HEK293 (cell line): Measurements from ENCODE around the gene H2AZ2.

Experiments used
- ATF2 ChIP-seq: fragments of 450-650 bp; formaldehyde crosslinking; IDR thresholded peaks from 2 replicates; pipeline ENCODE4 v1.5.1; 2016; ENCODE audit warnings: missing biosample characterization, missing genetic modification characterization, low read depth
- BCL11A ChIP-seq: fragments of 450-650 bp; formaldehyde crosslinking; IDR thresholded peaks from 2 replicates; pipeline ENCODE4 v1.5.1; 2016; ENCODE audit warnings: low read depth, missing biosample characterization, missing genetic modification characterization
- GFI1B ChIP-seq: fragments of 450-650 bp; formaldehyde crosslinking; IDR thresholded peaks from 2 replicates; pipeline ENCODE4 v1.5.1; 2016; ENCODE audit warnings: missing biosample characterization, missing genetic modification characterization
- HOXD13 ChIP-seq: sonication (generic); formaldehyde crosslinking; IDR thresholded peaks from 2 replicates; pipeline ENCODE4 v1.8.0; 2022; ENCODE audit warnings: missing genetic modification reagents, borderline replicate concordance
- IKZF3 ChIP-seq: fragments of 450-650 bp; IDR thresholded peaks from 2 replicates; pipeline ENCODE4 v1.5.0; 2018; ENCODE audit warnings: missing biosample characterization, mild to moderate bottlenecking, missing genetic modification characterization, moderate library complexity
- KLF17 ChIP-seq: fragments of 450-650 bp; formaldehyde crosslinking; IDR thresholded peaks from 2 replicates; pipeline ENCODE4 v1.5.1; 2016; ENCODE audit warnings: missing biosample characterization, missing genetic modification characterization
- KLF9 ChIP-seq: fragments of 450-650 bp; formaldehyde crosslinking; IDR thresholded peaks from 2 replicates; pipeline ENCODE4 v1.5.1; 2016; ENCODE audit warnings: missing biosample characterization, missing genetic modification characterization, low read depth
- OSR2 ChIP-seq: fragments of 450-650 bp; formaldehyde crosslinking; IDR thresholded peaks from 2 replicates; pipeline ENCODE4 v1.5.1; 2016; ENCODE audit warnings: missing biosample characterization, missing genetic modification characterization
- PBX3 ChIP-seq: sonication (generic); formaldehyde crosslinking; IDR thresholded peaks from 2 replicates; pipeline ENCODE4 v1.8.1; 2022; ENCODE audit warnings: mild to moderate bottlenecking, moderate library complexity, missing genetic modification reagents
- ZBTB17 ChIP-seq: fragments of 450-650 bp; formaldehyde crosslinking; IDR thresholded peaks from 2 replicates; pipeline ENCODE4 v1.5.1; 2016; ENCODE audit warnings: missing biosample characterization, missing genetic modification characterization
- ZBTB48 ChIP-seq: fragments of 450-650 bp; formaldehyde crosslinking; IDR thresholded peaks from 2 replicates; pipeline ENCODE4 v1.5.1; 2016; ENCODE audit warnings: missing biosample characterization, missing genetic modification characterization
- ZFHX2 ChIP-seq: fragments of 450-650 bp; formaldehyde crosslinking; conservative IDR thresholded peaks from 2 replicates; pipeline ENCODE4 v1.5.1; 2016; ENCODE audit warnings: missing biosample characterization, missing genetic modification characterization
- ZNF121 ChIP-seq: fragments of 450-650 bp; formaldehyde crosslinking; IDR thresholded peaks from 2 replicates; pipeline ENCODE4 v1.5.1; 2016; ENCODE audit warnings: missing biosample characterization, missing genetic modification characterization
- ZNF132 ChIP-seq: fragments of 450-650 bp; formaldehyde crosslinking; IDR thresholded peaks from 2 replicates; pipeline ENCODE4 v1.5.1; 2017; ENCODE audit warnings: missing biosample characterization, missing genetic modification characterization, borderline replicate concordance
- ZNF148 ChIP-seq: fragments of 450-650 bp; formaldehyde crosslinking; IDR thresholded peaks from 2 replicates; pipeline ENCODE4 v1.5.0; 2017; ENCODE audit warnings: missing biosample characterization, missing genetic modification characterization, borderline replicate concordance
- ZNF211 ChIP-seq: fragments of 450-650 bp; formaldehyde crosslinking; IDR thresholded peaks from 2 replicates; pipeline ENCODE4 v1.5.1; 2016; ENCODE audit warnings: low read depth, missing biosample characterization, missing genetic modification characterization
- ZNF274 ChIP-seq, 2 experiments: fragments of 200-500 bp in 1 of 2; fragments of 450-650 bp in 1 of 2; sonication (Bioruptor generic) in 1 of 2; formaldehyde crosslinking in 1 of 2; IDR thresholded peaks; 2 replicates each; pipeline versions ENCODE4 v1.5.1 to v1.6.1; 2014 to 2016; ENCODE audit warnings: borderline replicate concordance in 1 of 2, inconsistent platforms in 1 of 2, low read length in 1 of 2, missing biosample characterization in 1 of 2, missing genetic modification characterization in 1 of 2
- ZNF341 ChIP-seq: fragments of 450-650 bp; formaldehyde crosslinking; IDR thresholded peaks from 2 replicates; pipeline ENCODE4; 2016; ENCODE audit warnings: low read depth, missing biosample characterization, missing genetic modification characterization
- ZNF354C ChIP-seq: fragments of 450-650 bp; formaldehyde crosslinking; IDR thresholded peaks from 2 replicates; pipeline ENCODE4 v1.5.1; 2016; ENCODE audit warnings: missing biosample characterization, missing genetic modification characterization, low read depth, borderline replicate concordance
- ZNF48 ChIP-seq: fragments of 450-650 bp; formaldehyde crosslinking; IDR thresholded peaks from 2 replicates; pipeline ENCODE4 v1.5.1; 2016; ENCODE audit warnings: missing biosample characterization, missing genetic modification characterization
- ZNF488 ChIP-seq: fragments of 450-650 bp; formaldehyde crosslinking; IDR thresholded peaks from 2 replicates; pipeline ENCODE4 v1.5.1; 2016; ENCODE audit warnings: missing biosample characterization, missing genetic modification characterization
- ZNF510 ChIP-seq: fragments of 450-650 bp; formaldehyde crosslinking; IDR thresholded peaks from 2 replicates; pipeline ENCODE4 v1.5.1; 2018; ENCODE audit warnings: mild to moderate bottlenecking, missing genetic modification characterization, missing biosample characterization; ENCODE audit not compliant: insufficient replicate concordance
- ZNF529 ChIP-seq: fragments of 450-650 bp; formaldehyde crosslinking; IDR thresholded peaks from 2 replicates; pipeline ENCODE4 v1.5.1; 2017; ENCODE audit warnings: missing genetic modification characterization, missing biosample characterization; ENCODE audit not compliant: insufficient replicate concordance
- ZNF544 ChIP-seq: fragments of 450-650 bp; formaldehyde crosslinking; IDR thresholded peaks from 2 replicates; pipeline ENCODE4 v1.5.0; 2017; ENCODE audit warnings: missing biosample characterization, missing genetic modification characterization
- ZNF558 ChIP-seq: fragments of 450-650 bp; formaldehyde crosslinking; IDR thresholded peaks from 2 replicates; pipeline ENCODE4 v1.5.1; 2016; ENCODE audit warnings: missing biosample characterization, missing genetic modification characterization
- ZNF585B ChIP-seq: fragments of 450-650 bp; formaldehyde crosslinking; IDR thresholded peaks from 2 replicates; pipeline ENCODE4 v1.5.1; 2016; ENCODE audit warnings: missing biosample characterization, missing genetic modification characterization
- ZNF626 ChIP-seq: fragments of 450-650 bp; sonication (Bioruptor Pico); formaldehyde crosslinking; IDR thresholded peaks from 2 replicates; pipeline ENCODE4 v1.5.1; 2018; ENCODE audit warnings: missing biosample characterization, missing genetic modification characterization, inconsistent platforms
- ZNF645 ChIP-seq: fragments of 450-650 bp; formaldehyde crosslinking; IDR thresholded peaks from 2 replicates; pipeline ENCODE4; 2016; ENCODE audit warnings: missing biosample characterization, missing genetic modification characterization
- ZNF768 ChIP-seq: fragments of 450-650 bp; formaldehyde crosslinking; IDR thresholded peaks from 2 replicates; pipeline ENCODE4 v1.5.1; 2018; ENCODE audit warnings: missing biosample characterization, mild to moderate bottlenecking, missing genetic modification characterization
- ZNF792 ChIP-seq: fragments of 450-650 bp; formaldehyde crosslinking; IDR thresholded peaks from 2 replicates; pipeline ENCODE4 v1.5.1; 2016; ENCODE audit warnings: missing biosample characterization, missing genetic modification characterization
- ZSCAN16 ChIP-seq: fragments of 450-650 bp; formaldehyde crosslinking; IDR thresholded peaks from 2 replicates; pipeline ENCODE4 v1.5.1; 2016; ENCODE audit warnings: missing biosample characterization, missing genetic modification characterization
- ZSCAN30 ChIP-seq: fragments of 450-650 bp; IDR thresholded peaks from 2 replicates; pipeline ENCODE4 v1.5.1; 2018; ENCODE audit warnings: missing biosample characterization, mild to moderate bottlenecking, missing genetic modification characterization, moderate library complexity

Gene H2AZ2

GRCh38 chr7:44796034-44796503, 51.8 kb downstream of the H2AZ2 start (continued):
- TF ChIP-seq ZNF148 (tag by site-specific recombination) (no peak), KLF9 (tag by site-specific recombination) (peak; percentile 16), KLF17 (tag by site-specific recombination) (peak; percentile 57; the same call in 1 of the 2 replicates), ZSCAN30 (tag by site-specific recombination) (peak; percentile 75; the same call in 1 of the 2 replicates), ZSCAN16 (tag by site-specific recombination) (0 out of 2 replicates have a peak, but pooled peaks have one; percentile 15), PBX3 (CRISPR knock-in tag) (no peak), ZNF768 (tag by site-specific recombination) (no peak), ZNF585B (tag by site-specific recombination) (no peak; the same call in 1 of the 2 replicates), ZNF529 (no peak), IKZF3 (tag by site-specific recombination) (0 out of 2 replicates have a peak, but pooled peaks have one; percentile 24), ZNF48 (tag by site-specific recombination) (no peak), ZBTB48 (tag by site-specific recombination) (0 out of 2 replicates have a peak, but pooled peaks have one; percentile 19), ZNF645 (tag by site-specific recombination) (peak; percentile 60; the same call in 1 of the 2 replicates), ZNF354C (tag by site-specific recombination) (no peak), OSR2 (tag by site-specific recombination) (no peak), ZNF132 (tag by site-specific recombination) (no peak), ZBTB17 (tag by site-specific recombination) (peak; percentile 70), BCL11A (peak; percentile 66; the same call in 1 of the 2 replicates), ZNF341 (no peak; the same call in 1 of the 2 replicates), ZNF488 (no peak), ZNF558 (no peak), ZNF274 (IDR thresholded peaks at IDR 0.05; ENCODE audit: low read length) (no peak), ZNF274 (tag by site-specific recombination; IDR thresholded peaks at IDR 0.05; ENCODE audit: borderline replicate concordance) (no peak), GFI1B (no peak), ATF2 (tag by site-specific recombination) (no peak), ZNF626 (tag by site-specific recombination) (no peak), ZNF544 (tag by site-specific recombination) (no peak), ZNF792 (tag by site-specific recombination) (0 out of 2 replicates have a peak, but pooled peaks have one; percentile 59), ZNF510 (tag by site-specific recombination) (no peak), HOXD13 (no peak), ZNF211 (tag by site-specific recombination) (no peak), ZFHX2 (tag by site-specific recombination) (peak; percentile 82), ZNF121 (peak; percentile 90)
